ENCODE measurements around the gene TAS2R10. TPM values are rescaled to one million over a fixed set of nuclear protein-coding genes. Genes with fewer than 3 reads are reported as not detected.

The TAS2R10 gene
- total and polyA plus RNA-seq, 2 donors (not counting 1 experiment from before 2014, with no cell fraction given): 0.27 TPM; not detected in 1

GRCh38 chr12:10838461-10838860 is 12.3 kb upstream of the TAS2R10 start:
- no peaks in the 10 kb centered on the region for H3K4me1 Mint-ChIP-seq
- Histone ChIP-seq H2AFZ (ENCODE audit: insufficient read depth, low read depth, low read length, poor library complexity, severe bottlenecking) (no peak overlapping the region), H3K9ac (ENCODE audit: low read length) (no peak overlapping the region), H3K27me3 (replicated peaks in 1 of 4; ENCODE audit: control extremely low read depth in 1 of 4, control insufficient read depth in 3 of 4, insufficient read depth in 4 of 4, low read length in 3 of 4) (no peaks in the 10 kb centered on the region), H4K20me1 (ENCODE audit: control insufficient read depth, insufficient read depth, low read length, poor library complexity, severe bottlenecking) (no peaks in the 10 kb centered on the region), H3K79me2 (ENCODE audit: control insufficient read depth, insufficient read depth, low read length) (no peaks in the 10 kb centered on the region), H3K4me3 (ENCODE audit: control extremely low read depth in 1 of 5, extremely low read depth in 1 of 5, insufficient read depth in 1 of 5, low read depth in 2 of 5, low read length in 4 of 5) (no peak overlapping the region), H3K4me2 (replicated peaks; ENCODE audit: low read depth, low read length, poor library complexity, severe bottlenecking) (no peak overlapping the region), H3K4me1 (ENCODE audit: control insufficient read depth in 2 of 2, insufficient read depth in 2 of 2, low read length in 2 of 2) (no peaks in the 10 kb centered on the region), H3K9me3 (ENCODE audit: control extremely low read depth in 1 of 3, control insufficient read depth in 2 of 3, insufficient read depth in 1 of 3, low read length in 2 of 3) (peaks cover 0 to 1% (median 0%) of the 10 kb centered on the region in 3 donors), H3K27ac (ENCODE audit: low read length in 2 of 2) (no peak overlapping the region), H3K36me3 (replicated peaks in 1 of 2; ENCODE audit: control extremely low read depth in 1 of 2, control insufficient read depth in 1 of 2, extremely low read depth in 1 of 2, insufficient read depth in 2 of 2, low read length in 1 of 2) (no peaks in the 10 kb centered on the region)
- no peak overlapping the region for H3K27ac Mint-ChIP-seq
- peaks cover 2% of the 10 kb centered on the region for H3K9me3 Mint-ChIP-seq (ENCODE audit: insufficient read depth)
- H3K4me3 Mint-ChIP-seq: no peak overlapping the region
- TF ChIP-seq EZH2 (IDR thresholded peaks at IDR 0.05; ENCODE audit: borderline replicate concordance, insufficient read depth, low read depth, low read length, poor library complexity, severe bottlenecking): no peak
- no peak for TF ChIP-seq CTCF (IDR thresholded peaks at IDR 0.05)
- ATAC-seq (ENCODE audit: low read depth) (no peak), DNase-seq (no peak)
- ChIA-PET CTCF (no interaction called here), POLR2A (no interaction called here)
- intact Hi-C loops (cut with micrococcal nuclease): no loop called here
- H3K27me3 Mint-ChIP-seq: no peaks in the 10 kb centered on the region
- no CpG with 5 or more reads among the region's 3 CpGs for WGBS (ENCODE audit: insufficient coverage)

DNA sequence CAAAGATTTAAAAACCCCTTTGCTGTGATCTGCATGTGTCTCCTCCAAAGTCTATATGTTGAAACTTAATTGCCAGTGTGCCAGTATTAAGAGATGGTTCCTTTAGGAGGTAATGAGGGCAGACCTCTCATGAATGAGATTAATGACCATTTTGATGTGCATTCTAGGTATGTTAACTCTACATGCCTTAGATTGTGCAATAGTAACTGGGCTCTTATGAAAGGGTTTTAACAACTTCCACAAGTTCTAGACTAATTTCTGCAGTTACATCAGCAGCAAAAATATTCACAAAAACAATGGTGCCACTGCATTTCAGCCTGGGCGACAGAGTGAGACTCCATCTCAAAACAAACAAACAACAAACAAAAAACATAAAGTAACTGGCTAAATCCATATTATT is 3.8 kb upstream of the TAS2R10 start:
- no peak overlapping the region for H3K27ac Mint-ChIP-seq
- H3K4me2 ChIP-seq (replicated peaks; ENCODE audit: low read depth, low read length, poor library complexity, severe bottlenecking): no peak overlapping the region
- DNase-seq: no peak
- no peaks in the 10 kb centered on the region for H3K27me3 Mint-ChIP-seq
- no peak overlapping the region for H2AFZ ChIP-seq (ENCODE audit: insufficient read depth, low read depth, low read length, poor library complexity, severe bottlenecking)
- TF ChIP-seq CTCF (IDR thresholded peaks at IDR 0.05) (no peak), EZH2 (IDR thresholded peaks at IDR 0.05; ENCODE audit: borderline replicate concordance, insufficient read depth, low read depth, low read length, poor library complexity, severe bottlenecking) (no peak)
- H3K4me1 Mint-ChIP-seq: no peaks in the 10 kb centered on the region
- no peaks in the 10 kb centered on the region for H3K36me3 ChIP-seq (replicated peaks in 1 of 2; ENCODE audit: control extremely low read depth in 1 of 2, control insufficient read depth in 1 of 2, extremely low read depth in 1 of 2, insufficient read depth in 2 of 2, low read length in 1 of 2)
- ATAC-seq (ENCODE audit: low read depth): no peak
- H3K27ac ChIP-seq (ENCODE audit: low read length in 2 of 2): no peak overlapping the region
- no peaks in the 10 kb centered on the region for H3K79me2 ChIP-seq (ENCODE audit: control insufficient read depth, insufficient read depth, low read length)
- WGBS (ENCODE audit: insufficient coverage): no CpG with 5 or more reads among the region's 1 CpG
- H3K4me1 ChIP-seq (ENCODE audit: control insufficient read depth in 2 of 2, insufficient read depth in 2 of 2, low read length in 2 of 2): no peaks in the 10 kb centered on the region
- no peak overlapping the region for H3K9ac ChIP-seq (ENCODE audit: low read length)
- ChIA-PET CTCF (no interaction called here), POLR2A (no interaction called here)
- H3K27me3 ChIP-seq (replicated peaks in 1 of 4; ENCODE audit: control extremely low read depth in 1 of 4, control insufficient read depth in 3 of 4, insufficient read depth in 4 of 4, low read length in 3 of 4): no peaks in the 10 kb centered on the region
- no peak overlapping the region for H3K4me3 ChIP-seq (ENCODE audit: control extremely low read depth in 1 of 5, extremely low read depth in 1 of 5, insufficient read depth in 1 of 5, low read depth in 2 of 5, low read length in 4 of 5)
- H3K9me3 Mint-ChIP-seq (ENCODE audit: insufficient read depth): no peaks in the 10 kb centered on the region
- intact Hi-C loops (cut with micrococcal nuclease): no loop called here
- peaks cover 0 to 3% (median 0%) of the 10 kb centered on the region in 3 donors for H3K9me3 ChIP-seq (ENCODE audit: control extremely low read depth in 1 of 3, control insufficient read depth in 2 of 3, insufficient read depth in 1 of 3, low read length in 2 of 3)
- no peak overlapping the region for H3K4me3 Mint-ChIP-seq
- no peaks in the 10 kb centered on the region for H4K20me1 ChIP-seq (ENCODE audit: control insufficient read depth, insufficient read depth, low read length, poor library complexity, severe bottlenecking)

Measured in B cell (primary cell).